Fibroblast of mammary gland (primary cell): ENCODE results near the gene MAFG.

Experiments
- DNase-seq: peaks from one replicate; pipeline ENCODE4 v3.0.0-alpha.2; 2010; ENCODE audit warnings: low read depth
- H3K4me3 ChIP-seq: 2 replicates; pipeline ENCODE4 v1.5.1; 2011; ENCODE audit warnings: low read depth, mild to moderate bottlenecking, low read length, moderate library complexity; ENCODE audit not compliant: control insufficient read depth
- TF ChIP-seq, protein P1 (sequence below): conservative IDR thresholded peaks from 2 replicates; pipeline ENCODE4 v1.5.1; 2011; ENCODE audit warnings: low read depth, low read length, inconsistent platforms; ENCODE audit not compliant: control insufficient read depth, insufficient read depth

MAFG gene

DNA sequence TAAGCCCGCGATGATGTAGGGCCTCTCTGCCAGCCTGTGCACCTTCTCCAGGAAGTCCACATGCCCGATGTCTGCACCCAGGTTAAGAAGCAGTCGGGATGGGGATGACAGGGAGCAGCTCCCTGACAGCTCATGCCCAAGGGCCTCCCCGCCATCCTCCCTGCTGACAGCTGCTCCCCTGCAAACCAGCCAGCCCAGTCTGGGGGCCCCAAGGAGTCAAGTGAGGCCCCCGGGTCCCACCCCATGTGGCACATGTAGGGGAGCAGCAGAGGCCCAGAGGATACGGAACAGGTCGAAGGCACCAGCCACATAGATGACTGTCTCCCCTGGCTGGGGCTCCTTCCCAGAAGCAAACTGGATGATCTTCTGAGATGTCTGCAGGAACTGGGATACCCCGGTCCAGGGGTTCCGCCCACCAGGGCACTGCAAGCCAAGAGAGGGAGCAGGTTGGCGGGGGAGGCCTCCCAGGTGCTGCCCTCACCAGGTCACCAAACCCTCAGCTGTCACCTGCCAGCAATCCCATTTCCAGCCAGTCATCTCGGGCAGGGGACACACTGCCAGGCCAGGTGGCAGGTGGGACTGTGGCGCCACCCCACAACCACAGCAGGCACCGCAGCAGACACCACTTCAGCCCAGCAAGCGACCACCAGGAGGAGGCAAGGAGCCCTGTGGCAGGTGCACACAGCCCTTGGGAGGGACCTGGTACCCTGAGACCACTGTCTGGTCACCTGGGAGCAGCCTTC, 20.9 kb downstream of the MAFG start:
- H3K4me3 ChIP-seq, result no peak overlapping the region
- TF ChIP-seq, protein P1, sequence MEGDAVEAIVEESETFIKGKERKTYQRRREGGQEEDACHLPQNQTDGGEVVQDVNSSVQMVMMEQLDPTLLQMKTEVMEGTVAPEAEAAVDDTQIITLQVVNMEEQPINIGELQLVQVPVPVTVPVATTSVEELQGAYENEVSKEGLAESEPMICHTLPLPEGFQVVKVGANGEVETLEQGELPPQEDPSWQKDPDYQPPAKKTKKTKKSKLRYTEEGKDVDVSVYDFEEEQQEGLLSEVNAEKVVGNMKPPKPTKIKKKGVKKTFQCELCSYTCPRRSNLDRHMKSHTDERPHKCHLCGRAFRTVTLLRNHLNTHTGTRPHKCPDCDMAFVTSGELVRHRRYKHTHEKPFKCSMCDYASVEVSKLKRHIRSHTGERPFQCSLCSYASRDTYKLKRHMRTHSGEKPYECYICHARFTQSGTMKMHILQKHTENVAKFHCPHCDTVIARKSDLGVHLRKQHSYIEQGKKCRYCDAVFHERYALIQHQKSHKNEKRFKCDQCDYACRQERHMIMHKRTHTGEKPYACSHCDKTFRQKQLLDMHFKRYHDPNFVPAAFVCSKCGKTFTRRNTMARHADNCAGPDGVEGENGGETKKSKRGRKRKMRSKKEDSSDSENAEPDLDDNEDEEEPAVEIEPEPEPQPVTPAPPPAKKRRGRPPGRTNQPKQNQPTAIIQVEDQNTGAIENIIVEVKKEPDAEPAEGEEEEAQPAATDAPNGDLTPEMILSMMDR, result no peak

DNA sequence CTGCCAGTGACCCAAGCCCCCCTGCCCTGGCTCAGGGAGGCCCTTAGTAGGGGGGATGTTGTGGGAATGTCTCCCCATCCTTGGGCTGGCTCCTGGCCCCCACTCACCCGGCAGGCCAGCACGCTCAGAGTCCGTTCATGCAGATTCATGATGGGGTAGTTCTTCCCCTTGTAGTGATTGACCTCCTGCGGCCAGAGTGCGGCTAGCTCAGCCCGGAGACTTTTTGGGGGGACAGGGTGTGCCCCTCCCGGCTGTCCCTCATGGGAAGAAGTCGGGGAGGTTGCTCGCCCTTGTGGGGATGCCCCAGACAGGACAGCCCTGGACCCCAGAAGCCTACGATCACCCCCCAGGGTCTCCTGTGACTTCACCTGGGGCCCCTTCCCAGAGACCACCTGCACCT, 21.5 kb downstream of the MAFG start:
- no peak for DNase-seq
- H3K4me3 ChIP-seq, result no peak overlapping the region
- TF ChIP-seq, protein P1, result no peak

More for the DNA sequence above, 20.9 kb downstream of the MAFG start:
- no peak for DNase-seq

DNA sequence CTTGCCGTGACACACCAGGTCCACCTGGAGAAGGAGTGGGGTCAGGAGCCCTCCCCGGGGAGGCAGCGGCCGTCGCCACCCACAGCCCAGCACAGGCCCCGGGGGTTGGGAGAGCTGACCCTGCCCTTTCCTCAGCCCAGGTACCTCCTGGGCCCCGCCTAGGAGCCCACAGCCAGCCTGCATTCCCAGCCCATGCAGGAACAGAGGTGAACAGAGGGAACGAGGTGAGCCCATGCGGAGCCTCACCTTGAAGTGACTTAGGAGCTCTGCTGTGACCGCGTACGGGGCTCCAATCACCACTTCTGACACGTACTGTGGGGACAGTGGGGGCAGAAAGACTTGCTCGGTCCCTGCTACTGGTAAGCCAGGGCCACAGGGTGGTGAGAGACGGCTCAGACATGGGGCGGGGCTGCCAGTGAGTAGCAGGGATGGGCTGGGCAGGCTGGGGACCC, 22.1 kb downstream of the MAFG start:
- DNase-seq, result no peak
- H3K4me3 ChIP-seq, result no peak overlapping the region
- TF ChIP-seq, protein P1, result no peak

DNA sequence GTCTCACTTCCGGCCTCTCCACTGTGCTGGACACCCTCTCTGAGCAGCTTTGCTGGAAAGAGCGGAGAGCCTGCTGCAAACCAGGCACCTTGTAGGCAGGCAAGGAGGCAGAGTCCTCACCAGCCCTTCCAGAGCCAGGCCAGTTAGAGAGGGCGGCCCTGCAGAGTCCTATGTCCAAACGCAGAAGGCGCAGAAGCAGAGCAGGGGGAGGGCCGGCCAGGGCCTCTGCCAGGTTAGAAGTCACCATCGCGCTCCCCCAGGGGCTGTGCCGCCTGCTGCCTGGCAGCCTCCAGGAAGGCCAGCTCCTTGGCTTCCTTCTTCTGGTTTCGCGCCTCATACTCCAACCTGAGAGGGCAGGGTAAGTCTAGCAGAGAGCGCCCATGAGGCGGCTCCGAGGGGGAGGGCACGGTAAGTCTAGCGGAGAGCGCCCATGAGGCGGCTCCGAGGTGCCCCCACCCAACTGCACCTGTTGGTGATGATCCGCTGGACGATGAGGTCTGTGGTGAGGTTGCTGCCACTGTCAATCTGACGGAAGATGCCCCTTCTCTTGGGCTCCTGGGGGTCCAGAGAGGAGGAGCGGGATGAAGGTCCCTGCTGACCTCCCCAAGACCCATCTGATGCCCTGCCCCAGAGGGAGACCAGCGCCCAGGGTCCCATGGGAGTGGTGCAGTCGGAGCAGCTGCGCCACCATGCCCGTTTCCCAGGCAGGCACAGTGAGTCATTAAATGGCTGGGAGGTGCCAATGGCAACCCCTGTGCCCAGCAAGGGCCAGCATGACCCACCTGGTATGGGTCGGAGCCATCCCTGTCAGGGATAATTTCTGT, 22.7 kb downstream of the MAFG start:
- H3K4me3 ChIP-seq, result no peak overlapping the region
- DNase-seq, result no peak
- TF ChIP-seq, protein P1, result no peak

DNA sequence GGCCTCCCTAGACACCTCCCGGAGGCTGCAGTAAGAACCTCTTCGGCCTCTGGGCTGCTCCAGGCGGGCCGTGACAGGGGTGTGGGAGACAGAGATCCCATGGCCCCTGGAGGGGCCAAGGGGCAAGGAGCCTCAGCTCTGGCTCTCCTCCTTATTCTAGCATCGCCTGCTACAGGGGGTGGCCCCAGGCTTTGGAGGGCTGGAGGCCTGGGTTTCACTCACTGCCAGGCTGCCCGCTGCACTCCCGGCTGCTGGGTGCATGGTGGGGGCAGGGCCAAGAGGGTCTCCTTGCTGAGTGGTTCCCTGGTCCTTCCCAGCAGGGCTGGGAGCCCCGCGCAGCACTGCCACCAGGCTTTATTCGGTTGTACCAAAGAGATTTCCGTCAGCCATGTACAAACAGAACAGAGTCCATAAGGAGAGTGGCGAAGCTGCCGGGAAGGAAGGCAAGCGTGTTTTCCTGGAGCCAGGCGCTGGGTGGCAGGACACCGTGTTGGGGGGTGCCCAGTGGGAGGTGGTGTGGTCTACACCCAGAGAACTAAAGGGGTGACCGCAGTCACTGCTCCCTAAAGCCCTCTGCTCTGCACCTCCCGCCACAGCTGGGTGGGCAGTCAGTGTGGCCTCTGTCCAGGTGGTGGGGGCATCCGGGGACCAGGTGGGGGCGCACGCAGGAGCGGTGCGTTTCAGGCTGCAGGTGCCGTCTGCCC, 23.5 kb downstream of the MAFG start:
- H3K4me3 ChIP-seq, result no peak overlapping the region
- TF ChIP-seq, protein P1, result no peak
- no peak for DNase-seq

DNA sequence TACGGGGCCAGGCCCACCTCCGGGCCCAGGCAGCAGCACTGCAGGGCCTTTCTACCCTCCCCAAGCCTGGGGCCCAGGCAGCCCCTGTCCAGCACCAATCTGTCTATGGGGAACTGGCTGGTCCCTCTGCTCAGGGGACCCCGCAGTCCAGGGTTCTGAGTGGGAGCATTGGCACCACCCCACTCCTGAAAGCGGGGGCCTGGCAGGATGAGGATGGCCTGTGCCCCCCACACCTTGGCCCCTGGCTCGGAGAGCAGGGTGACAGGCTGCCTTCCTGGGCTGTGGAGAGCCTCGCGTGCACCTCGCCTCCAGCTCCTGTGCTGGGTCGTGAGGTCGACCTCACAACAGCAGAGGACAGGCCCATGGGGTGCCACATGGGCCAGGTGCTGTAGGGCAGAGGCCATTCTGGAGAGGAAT, 24.1 kb downstream of the MAFG start:
- H3K4me3 ChIP-seq, result no peak overlapping the region
- no peak for DNase-seq
- TF ChIP-seq, protein P1, result no peak
